Activated CD4-positive, alpha-beta T cell treated with anti-CD3 and anti-CD28 coated beads for 4 hours (primary cell): ENCODE measurements around the gene NRG4.
"Not testable (repeated sequence)": the region's sequence is repeated elsewhere in the genome, so short reads cannot be mapped to it uniquely, and the experiment has no call there.

ENCODE experiments used
- DNase-seq, 2 donors: peaks; one replicate each; pipeline ENCODE4 v3.0.0-alpha.2; 2020

The NRG4 gene

DNA sequence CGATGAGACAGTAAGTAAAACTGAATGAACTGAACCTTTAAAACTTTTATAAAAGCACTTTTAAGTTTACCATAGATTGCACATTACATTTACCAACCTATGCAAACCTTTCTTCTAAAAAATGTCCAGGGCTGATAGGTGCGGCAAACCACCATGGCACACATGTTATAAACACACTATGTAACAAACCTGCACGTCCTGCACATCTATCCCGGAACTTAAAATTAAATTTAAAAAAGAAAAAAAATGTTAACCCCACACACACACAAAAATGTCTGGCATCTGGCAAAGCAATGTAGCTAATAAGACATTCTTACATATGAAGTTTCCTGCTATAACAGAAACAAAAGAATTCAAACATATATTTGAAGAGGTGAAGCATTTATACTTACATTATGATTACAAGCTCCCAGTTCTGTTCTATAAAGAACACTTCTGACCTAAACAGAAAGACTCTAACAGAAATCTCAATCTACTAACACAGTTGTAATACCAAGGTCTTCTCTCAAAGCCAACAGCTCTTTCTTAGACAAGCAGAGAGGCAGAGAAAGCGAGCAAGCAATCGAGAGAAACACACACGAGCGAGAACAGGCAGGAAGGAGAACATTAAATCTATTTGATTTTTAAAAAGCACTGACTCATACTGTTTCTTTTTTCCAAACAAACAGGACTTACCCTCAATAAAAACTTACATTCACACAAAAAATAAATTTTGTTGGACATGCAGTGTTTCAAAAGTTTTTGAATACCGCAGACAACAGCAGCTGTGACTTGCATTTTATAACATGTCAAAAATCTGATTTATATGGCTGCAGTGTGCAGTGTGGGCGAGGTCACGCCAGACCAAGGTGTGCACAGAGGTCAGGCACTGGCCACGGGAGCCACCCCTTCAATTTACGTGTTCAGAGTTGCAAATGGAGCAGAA is at the start of gene NRG4:
Gene NRG4 (minus strand): TSS at position 798 of the 925 bp plus-strand sequence. CDS start 1,194 bp downstream, outside the sequence.
- DNase-seq = no peak

DNA sequence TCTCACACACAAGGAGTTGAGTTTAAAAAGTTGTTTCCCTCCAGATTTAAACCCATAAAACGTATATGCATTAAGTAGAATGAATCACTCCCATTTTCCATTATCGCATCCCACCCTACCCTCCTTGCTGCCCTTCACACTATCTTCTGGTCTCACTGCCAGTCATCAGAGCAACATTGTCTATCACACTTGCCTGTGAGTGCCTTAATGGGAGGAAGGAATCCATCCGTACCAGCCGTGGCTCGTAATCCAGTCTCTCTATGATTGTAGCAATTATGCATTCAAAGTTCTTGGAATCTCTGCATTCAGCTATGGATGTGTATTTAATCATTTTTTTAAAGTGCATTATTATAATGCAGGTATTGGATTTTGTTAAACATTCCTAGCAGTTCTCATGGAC is 49.5 kb upstream of the NRG4 start:
- DNase-seq = no peak

DNA sequence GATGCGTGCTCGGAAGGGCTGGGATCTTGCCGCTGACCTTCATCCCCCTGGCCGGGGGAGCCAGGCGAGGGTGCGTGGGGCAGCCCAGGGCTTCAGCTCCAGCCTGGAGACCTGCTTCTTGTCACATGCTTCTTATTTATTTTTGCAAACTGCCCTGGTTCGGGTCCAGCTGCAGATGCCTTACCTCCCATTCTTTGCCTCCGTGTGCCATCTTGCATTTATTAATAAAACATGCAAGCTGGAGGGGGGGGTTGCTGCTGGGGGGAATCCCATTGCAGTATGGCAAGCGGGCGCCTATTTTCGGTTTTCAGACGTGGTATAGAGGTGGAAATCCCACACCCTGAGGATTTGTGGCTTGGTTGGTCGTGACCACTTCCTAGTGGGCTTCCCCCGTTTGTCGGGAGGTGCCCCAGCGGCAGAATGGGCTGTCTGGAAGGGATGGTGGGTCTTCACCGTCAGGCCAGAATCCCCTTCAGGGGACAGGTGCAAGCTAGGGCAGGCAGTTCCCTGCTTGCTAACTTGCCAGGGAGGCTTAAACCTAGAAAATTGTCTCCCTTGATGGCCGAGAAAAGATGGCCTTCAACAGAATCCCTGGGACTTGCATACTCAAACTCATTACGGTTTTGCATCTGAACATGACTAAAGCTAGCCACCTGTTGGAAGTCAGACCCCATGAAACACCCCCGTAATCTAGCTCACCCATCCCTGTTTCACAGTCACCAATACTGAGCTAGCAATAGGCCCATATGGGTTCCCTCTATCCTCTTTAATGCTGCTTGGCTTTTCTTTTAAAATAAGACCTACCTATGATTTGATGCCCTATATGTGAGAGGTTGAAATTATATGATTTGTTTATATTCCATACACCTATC is 48.1 kb upstream of the NRG4 start:
- DNase-seq = peak in 1 of 2 donors; percentile 3

GRCh38 chr15:76059320-76060117 is 47.3 kb upstream of the NRG4 start, which contains the start of gene TMEM266:
Gene TMEM266 (plus strand): TSS chr15:76059985. CDS start chr15:76134264, 74,279 bp downstream.
- peak; percentile 4 to 15 for DNase-seq

GRCh38 chr15:76058714-76059319 is 46.6 kb upstream of the NRG4 start:
- DNase-seq = peak in 1 of 2 donors; percentile 6

- peak; percentile 37 to 53 for DNase-seq
Observed at GRCh38 chr15:76057332-76058000, 45.2 kb upstream of the NRG4 start.

GRCh38 chr15:76056931-76057330 is 44.7 kb upstream of the NRG4 start:
- DNase-seq = no peak

DNA sequence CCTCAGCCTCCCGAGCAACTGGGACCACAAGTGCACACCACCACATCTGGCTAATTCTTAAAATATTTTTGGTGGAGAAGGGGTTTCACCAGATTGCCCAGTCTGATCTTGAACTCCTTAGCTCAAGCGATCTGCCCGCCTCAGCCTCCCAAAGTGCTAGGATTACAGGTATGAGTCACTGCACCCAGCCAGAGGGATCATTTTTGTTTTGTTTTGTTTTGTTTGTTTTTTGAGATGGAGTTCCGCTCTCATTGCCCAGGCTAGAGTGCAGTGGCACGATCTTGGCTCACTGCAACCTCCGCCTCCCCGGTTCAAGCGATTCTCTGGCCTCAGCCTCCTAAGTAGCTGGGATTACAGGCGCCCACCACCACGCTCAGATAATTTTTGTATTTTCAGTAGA is 42.0 kb upstream of the NRG4 start:
- DNase-seq = not testable (repeated sequence)

GRCh38 chr15:76038512-76038911 is 26.3 kb upstream of the NRG4 start:
- no peak for DNase-seq

DNA sequence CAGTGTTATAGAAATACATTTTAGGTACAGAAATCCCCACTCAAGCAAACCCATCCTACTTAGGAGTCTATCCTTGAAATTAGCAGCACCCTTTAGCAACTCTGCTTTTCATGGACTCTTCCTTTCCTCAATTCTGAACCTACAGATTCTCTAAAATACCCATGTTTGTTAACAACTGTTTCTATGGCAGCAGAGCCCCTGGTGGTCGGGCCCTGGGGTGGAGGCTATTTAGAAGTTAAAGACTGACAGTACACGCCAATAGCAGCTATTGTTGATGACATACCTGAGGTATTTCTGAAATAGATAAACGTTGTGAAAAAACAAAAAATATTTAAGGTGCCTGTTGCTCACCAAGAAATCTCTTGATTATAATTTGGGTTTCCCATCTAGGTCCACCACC is 23.4 kb upstream of the NRG4 start:
- no peak for DNase-seq

- DNase-seq = no peak
Observed at GRCh38 chr15:76034111-76034510, 21.9 kb upstream of the NRG4 start.

DNA sequence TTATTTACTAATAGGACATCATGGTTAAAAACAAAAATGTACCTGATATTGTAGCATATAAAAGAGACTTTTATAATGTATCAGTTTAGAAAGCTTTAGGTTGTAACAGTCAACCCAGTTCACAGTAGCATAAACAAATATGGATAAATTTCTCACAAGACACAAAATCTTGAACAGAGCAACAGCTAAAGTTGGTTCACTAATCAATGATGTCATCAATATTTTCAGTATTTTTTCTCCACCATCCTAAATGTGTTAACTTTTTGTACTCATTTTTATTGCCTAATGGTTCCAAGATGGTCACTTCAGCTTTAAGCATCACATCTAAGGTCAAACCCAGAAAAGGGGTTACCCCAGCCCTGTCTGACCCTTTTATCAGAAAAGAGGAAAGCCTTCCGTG is 21.2 kb upstream of the NRG4 start:
- DNase-seq = no peak

GRCh38 chr15:76032046-76032445 is 19.8 kb upstream of the NRG4 start:
- DNase-seq = no peak

DNA sequence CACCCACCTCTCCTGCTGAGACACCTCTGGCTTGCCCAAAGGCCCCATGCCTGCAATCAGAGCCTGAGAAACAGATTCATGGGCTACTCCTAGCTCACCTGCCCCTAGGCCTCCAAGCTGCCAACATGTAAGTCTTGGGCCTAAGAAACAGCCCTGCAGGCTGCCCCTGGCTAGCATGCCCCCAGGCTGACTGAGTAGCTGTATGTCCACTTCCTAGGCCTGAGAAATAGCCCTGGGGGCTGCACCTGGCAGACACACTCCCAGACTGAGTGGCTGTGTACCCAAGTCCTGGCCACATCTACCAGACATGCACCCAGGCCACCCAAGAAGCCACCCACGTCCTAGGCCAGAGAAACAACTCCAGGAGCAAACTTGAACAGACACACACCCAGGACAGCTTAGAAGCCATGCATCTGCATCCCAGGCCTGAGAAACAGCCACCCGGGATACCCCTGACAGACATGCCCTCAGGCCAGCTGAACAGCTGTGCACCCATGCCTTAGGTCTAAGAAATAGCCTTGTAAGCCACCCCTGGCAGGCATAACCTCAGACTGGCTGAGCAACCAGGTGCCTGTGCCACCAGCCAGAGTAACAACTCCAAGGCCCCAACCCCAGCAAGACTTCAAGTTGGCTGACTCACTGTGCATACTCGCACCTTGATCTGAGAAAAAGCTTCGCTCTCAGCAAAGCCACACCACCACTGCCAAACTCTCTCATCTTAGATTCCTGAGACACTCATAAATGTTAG is 12.0 kb upstream of the NRG4 start:
- no peak for DNase-seq

DNA sequence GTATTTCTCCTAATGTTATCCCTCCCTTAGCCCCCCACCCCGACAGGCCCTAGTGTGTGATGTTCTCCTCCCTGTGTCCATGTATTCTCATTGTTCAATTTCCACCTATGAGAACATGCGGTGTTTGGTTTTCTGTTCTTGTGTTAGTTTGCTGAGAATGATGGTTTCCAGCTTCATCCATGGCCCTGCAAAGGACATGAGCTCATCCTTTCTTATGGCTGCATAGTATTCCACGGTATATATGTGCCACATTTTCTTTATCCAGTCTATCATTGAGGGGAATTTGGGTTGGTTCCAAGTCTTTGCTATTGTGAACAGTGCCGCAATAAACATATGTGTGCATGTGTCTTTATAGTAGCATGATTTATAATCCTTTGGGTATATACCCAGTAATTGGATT is 1.2 kb upstream of the NRG4 start:
- DNase-seq = not testable (repeated sequence)

GRCh38 chr15:76010613-76011012 is 1.6 kb downstream of the NRG4 start:
- DNase-seq = no peak

GRCh38 chr15:76006136-76006778 is 6.0 kb downstream of the NRG4 start:
- no peak for DNase-seq

GRCh38 chr15:76003364-76003763 is 8.9 kb downstream of the NRG4 start:
- no peak for DNase-seq

- no peak for DNase-seq
Observed at GRCh38 chr15:75995611-75996010, 16.6 kb downstream of the NRG4 start.

- DNase-seq = no peak
Observed at GRCh38 chr15:75994220-75994619, 18.0 kb downstream of the NRG4 start.
